SK-N-SH (cell line): ENCODE results near the gene OR51V1. TPM values are rescaled to one million over a fixed set of nuclear protein-coding genes. Genes with fewer than 3 reads are reported as not detected.

Experiments
- CTCF ChIA-PET: fragments of 300-600, 350-600 bp; formaldehyde crosslinking; extraction: SDS; loops from one replicate; lab custom pipeline; 2021; lab: Yijun Ruan, JAX
- POLR2A ChIA-PET: fragments of 350-600 bp; sonication (Branson Sonifier 250); formaldehyde crosslinking; extraction: SDS; loops from one replicate; lab custom pipeline; 2020; ENCODE audit warnings: antibody characterized with exemption, inconsistent platforms; lab: Yijun Ruan, JAX
- DNase-seq: peaks from one replicate; pipeline ENCODE4 v3.0.0; 2012
- H2AFZ ChIP-seq: fragments of 200-600 bp; sonication (generic); 2 replicates; pipeline ENCODE4 v1.8.1; 2016; ENCODE audit warnings: antibody characterized with exemption, mild to moderate bottlenecking, low read depth
- H3F3A ChIP-seq: fragments of 200-600 bp; sonication (generic); replicated peaks from 2 replicates; pipeline ENCODE3; 2016; ENCODE audit warnings: antibody characterized with exemption, mild to moderate bottlenecking; ENCODE audit not compliant: insufficient read depth
- H3K27ac ChIP-seq, 2 experiments: fragments of 200-500 bp in 1 of 2; fragments of 200-600 bp in 1 of 2; sonication (Bioruptor generic) in 1 of 2; sonication (generic), shearing (Covaris generic) in 1 of 2; 2 replicates each; pipeline versions ENCODE4 v1.5.1 to v1.6.1; 2014 to 2016; ENCODE audit warnings: low read depth in 2 of 2, inconsistent platforms in 1 of 2, low read length in 1 of 2, mild to moderate bottlenecking in 1 of 2, mixed read lengths in 1 of 2
- H3K27me3 ChIP-seq: fragments of 200-600 bp; sonication (generic), shearing (Covaris generic); 2 replicates; pipeline ENCODE4 v1.6.1; 2016; ENCODE audit warnings: mixed run types; ENCODE audit not compliant: insufficient read depth
- H3K36me3 ChIP-seq, 2 experiments: fragments of 200-500 bp in 1 of 2; fragments of 200-600 bp in 1 of 2; sonication (Bioruptor generic) in 1 of 2; sonication (generic) in 1 of 2; replicated peaks in 1 of 2; 2 replicates each; pipeline versions ENCODE3 to v1.5.1; 2014 to 2016; ENCODE audit warnings: low read length in 1 of 2, mild to moderate bottlenecking in 1 of 2; ENCODE audit not compliant: insufficient read depth in 2 of 2, control insufficient read depth in 1 of 2
- H3K4me1 ChIP-seq, 2 experiments: fragments of 200-500 bp in 1 of 2; fragments of 200-600 bp in 1 of 2; sonication (Bioruptor generic) in 1 of 2; sonication (generic), shearing (Covaris generic) in 1 of 2; 2 replicates each; pipeline versions ENCODE4 v1.5.1 to v1.6.1; 2014 to 2016; ENCODE audit warnings: low read depth in 1 of 2, low read length in 1 of 2, mixed run types in 1 of 2; ENCODE audit not compliant: insufficient read depth in 2 of 2, control insufficient read depth in 1 of 2
- H3K4me2 ChIP-seq: fragments of 200-600 bp; sonication (generic), shearing (Covaris generic); 2 replicates; pipeline ENCODE4 v1.6.1; 2017; ENCODE audit warnings: mixed run types
- H3K4me3 ChIP-seq, 2 experiments: fragments of 200-500 bp in 1 of 2; fragments of 200-600 bp in 1 of 2; sonication (Bioruptor generic) in 1 of 2; sonication (generic), shearing (Covaris generic) in 1 of 2; 2 replicates each; pipeline versions ENCODE4 v1.5.1 to v1.8.1; 2014 to 2016; ENCODE audit warnings: low read depth in 2 of 2, inconsistent platforms in 1 of 2, low read length in 1 of 2, mild to moderate bottlenecking in 1 of 2, mixed read lengths in 1 of 2, moderate library complexity in 1 of 2
- H3K79me2 ChIP-seq: fragments of 200-600 bp; sonication (generic); 2 replicates; pipeline ENCODE4 v1.8.1; 2017; ENCODE audit warnings: mild to moderate bottlenecking; ENCODE audit not compliant: insufficient read depth
- H3K9ac ChIP-seq: fragments of 200-600 bp; sonication (generic); 2 replicates; pipeline ENCODE4 v1.6.1; 2017; ENCODE audit warnings: mixed run types
- H3K9me2 ChIP-seq: fragments of 200-600 bp; sonication (generic); 2 replicates; pipeline ENCODE4 v1.6.1; 2017; ENCODE audit warnings: mixed run types
- H3K9me3 ChIP-seq: fragments of 200-600 bp; sonication (generic); 2 replicates; pipeline ENCODE4 v1.6.1; 2017; ENCODE audit warnings: mixed run types, mild to moderate bottlenecking, moderate library complexity
- H4K20me1 ChIP-seq: fragments of 200-600 bp; sonication (generic); 2 replicates; pipeline ENCODE4 v1.6.1; 2017; ENCODE audit warnings: mild to moderate bottlenecking, mixed run types; ENCODE audit not compliant: insufficient read depth
- CHD2 ChIP-seq: fragments of 150-350 bp; IDR thresholded peaks from 2 replicates; pipeline ENCODE4 v1.6.1; 2018; ENCODE audit warnings: low read length; ENCODE audit not compliant: partially characterized antibody
- ELF1 ChIP-seq: IDR thresholded peaks from 2 replicates; pipeline ENCODE4 v1.4.0; 2012
- FOSL2 ChIP-seq: IDR thresholded peaks from 2 replicates; pipeline ENCODE4 v1.4.0; 2012; ENCODE audit warnings: low read depth, mild to moderate bottlenecking, moderate library complexity, borderline replicate concordance
- FOXJ3 ChIP-seq: sonication (generic); formaldehyde crosslinking; IDR thresholded peaks from 2 replicates; pipeline ENCODE4 v1.5.1; 2020; ENCODE audit warnings: mild to moderate bottlenecking, missing genetic modification reagents
- FOXM1 ChIP-seq: IDR thresholded peaks from 2 replicates; pipeline ENCODE4 v1.4.0; 2012; ENCODE audit warnings: low read depth, mild to moderate bottlenecking
- GATA2 ChIP-seq: sonication (generic); formaldehyde crosslinking; IDR thresholded peaks from 2 replicates; pipeline ENCODE4 v1.5.0; 2020; ENCODE audit warnings: mild to moderate bottlenecking, missing genetic modification reagents
- JUND ChIP-seq: IDR thresholded peaks from 2 replicates; pipeline ENCODE4 v1.4.0; 2012
- MAX ChIP-seq: IDR thresholded peaks from 2 replicates; pipeline ENCODE4 v1.4.0; 2012; ENCODE audit warnings: low read depth
- MEF2A ChIP-seq: IDR thresholded peaks from 2 replicates; pipeline ENCODE4 v1.4.0; 2012; ENCODE audit warnings: low read depth, borderline replicate concordance
- NFIC ChIP-seq: IDR thresholded peaks from 2 replicates; pipeline ENCODE4 v1.4.0; 2012; ENCODE audit warnings: borderline replicate concordance
- POLR2AphosphoS5 ChIP-seq: IDR thresholded peaks from 2 replicates; pipeline ENCODE4 v1.6.1; 2012; ENCODE audit warnings: low read depth, low read length
- RCOR1 ChIP-seq: fragments of 150-350 bp; IDR thresholded peaks from 2 replicates; pipeline ENCODE4 v1.6.1; 2017; ENCODE audit warnings: antibody characterized with exemption, low read length
- REST ChIP-seq: IDR thresholded peaks from 2 replicates; pipeline ENCODE4 v1.6.1; 2012; ENCODE audit warnings: mild to moderate bottlenecking, low read depth, low read length, moderate library complexity
- SIN3A ChIP-seq: IDR thresholded peaks from 2 replicates; pipeline ENCODE4 v1.6.1; 2012; ENCODE audit warnings: low read depth, mild to moderate bottlenecking, low read length, moderate library complexity, borderline replicate concordance
- TAF1 ChIP-seq: IDR thresholded peaks from 2 replicates; pipeline ENCODE4 v1.6.1; 2012; ENCODE audit warnings: low read depth, mild to moderate bottlenecking, low read length, moderate library complexity, borderline replicate concordance
- TCF12 ChIP-seq: IDR thresholded peaks from 2 replicates; pipeline ENCODE4 v1.4.0; 2012
- TEAD4 ChIP-seq: IDR thresholded peaks from 2 replicates; pipeline ENCODE4 v1.4.0; 2012; ENCODE audit warnings: mild to moderate bottlenecking, borderline replicate concordance; ENCODE audit not compliant: insufficient read depth
- WGBS: methylation state at CpG from one replicate; pipeline ENCODE4 v1.1.6; 2017; ENCODE audit warnings: low lambda C conversion rate; 5-methylcytosine and 5-hydroxymethylcytosine counted together
- polyA plus RNA-seq, 3 experiments: library from polyadenylated mRNA; depleted of rRNA; stranded (reverse); fragments of >200 nt; gene quantifications; 2 replicates each; pipeline ENCODE4 v1.2.3, GENCODE V29; 2012
- TF ChIP-seq, protein P1 (sequence below): IDR thresholded peaks from 2 replicates; pipeline ENCODE4 v1.4.0; 2012; ENCODE audit warnings: low read depth, borderline replicate concordance
- TF ChIP-seq, protein P2 (sequence below): fragments of 150-350 bp; IDR thresholded peaks from 2 replicates; pipeline ENCODE4 v1.6.1; 2017; ENCODE audit warnings: antibody characterized with exemption, low read length, low read depth, borderline replicate concordance

The OR51V1 gene
- polyA plus RNA-seq, 1 of the 3 experiments (the other 2 are of a cell fraction) = not detected

DNA sequence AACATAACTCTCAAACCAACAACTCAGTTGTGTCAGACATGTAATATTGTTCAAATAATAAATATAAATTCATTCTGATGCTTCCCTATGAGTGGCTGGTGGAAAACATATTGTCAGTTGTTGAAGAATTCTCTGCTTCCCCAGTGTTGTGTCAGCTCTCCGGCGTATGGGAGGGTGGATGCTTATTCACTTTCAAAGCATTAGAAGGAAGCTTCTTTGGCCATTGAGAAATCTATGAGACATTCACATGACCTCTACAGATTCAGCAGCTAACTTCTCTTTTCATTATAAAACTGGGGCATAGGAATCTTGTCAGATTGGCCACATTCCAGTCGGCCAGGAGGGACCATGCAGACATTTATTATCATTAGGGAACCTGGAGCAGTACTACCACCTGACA lies 2.9 kb downstream of the OR51V1 start (continued):
- TF ChIP-seq REST (no peak), MAX (no peak), JUND (no peak), NFIC (no peak)

DNA sequence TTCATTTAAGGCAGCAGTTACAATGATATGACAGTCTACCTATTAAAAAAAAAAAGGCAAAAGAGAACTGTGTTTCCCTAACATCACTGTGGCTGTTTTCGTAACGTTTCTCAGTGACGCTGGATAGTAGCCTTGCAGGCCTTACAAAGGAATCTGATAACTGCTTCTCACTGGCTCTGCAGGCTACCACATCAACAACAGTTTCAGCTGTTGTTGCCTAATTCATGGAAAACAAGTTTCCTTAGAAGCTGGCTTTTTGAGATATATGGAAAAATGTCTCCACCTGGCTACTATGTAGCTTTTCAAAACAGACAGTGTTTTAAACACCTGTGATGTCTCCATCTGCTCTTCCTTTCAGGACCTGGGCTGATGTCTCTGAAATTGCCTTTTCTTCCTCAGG lies 3.8 kb downstream of the OR51V1 start:
- ChIA-PET CTCF (no interaction called here), POLR2A (no interaction called here)
- H3K27ac ChIP-seq = no peak overlapping the region

DNA sequence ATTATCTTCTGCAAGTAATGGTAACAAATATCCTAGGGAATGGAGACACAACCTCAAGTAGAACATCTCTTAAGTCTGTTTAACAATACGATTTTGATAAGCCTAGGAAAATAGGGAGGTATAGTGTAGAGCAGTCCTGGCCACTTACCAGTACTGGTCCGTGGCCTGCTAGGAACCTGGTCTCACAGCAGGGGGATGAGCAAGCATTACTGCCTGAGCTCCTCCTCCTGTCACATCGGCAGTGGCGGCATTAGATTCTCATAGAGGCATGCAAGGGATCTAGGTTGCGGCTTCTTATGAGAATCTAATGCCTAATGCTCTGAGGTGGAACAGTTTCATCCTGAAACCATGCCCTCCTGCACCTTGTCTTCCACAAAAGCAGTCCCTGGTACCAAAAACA lies 4.4 kb downstream of the OR51V1 start:
- Histone ChIP-seq H3K27me3 (peaks cover 6% of the 10 kb centered on the region; the same call in 1 of the 2 replicates), H3F3A (no peaks in the 10 kb centered on the region), H3K27ac (no peak overlapping the region), H3K79me2 (no peaks in the 10 kb centered on the region), H3K36me3 (no peaks in the 10 kb centered on the region), H3K9me2 (no peaks in the 10 kb centered on the region), H3K4me3 (no peak overlapping the region), H3K4me2 (no peak overlapping the region), H3K9me3 (no peaks in the 10 kb centered on the region), H2AFZ (no peak overlapping the region), H4K20me1 (no peaks in the 10 kb centered on the region), H3K9ac (no peak overlapping the region), H3K4me1 (no peaks in the 10 kb centered on the region)
- 6% methylated on average over 4 of the region's 5 CpGs for WGBS
- ChIA-PET CTCF (no interaction called here), POLR2A (no interaction called here)
- TF ChIP-seq MEF2A (no peak), FOSL2 (no peak), ELF1 (no peak), TCF12 (no peak), CHD2 (no peak), SIN3A (no peak), TAF1 (no peak), POLR2AphosphoS5 (no peak), FOXM1 (no peak), FOXJ3 (CRISPR knock-in tag) (no peak), TEAD4 (no peak), GATA2 (CRISPR knock-in tag) (no peak), RCOR1 (no peak)
- TF ChIP-seq, protein P1, sequence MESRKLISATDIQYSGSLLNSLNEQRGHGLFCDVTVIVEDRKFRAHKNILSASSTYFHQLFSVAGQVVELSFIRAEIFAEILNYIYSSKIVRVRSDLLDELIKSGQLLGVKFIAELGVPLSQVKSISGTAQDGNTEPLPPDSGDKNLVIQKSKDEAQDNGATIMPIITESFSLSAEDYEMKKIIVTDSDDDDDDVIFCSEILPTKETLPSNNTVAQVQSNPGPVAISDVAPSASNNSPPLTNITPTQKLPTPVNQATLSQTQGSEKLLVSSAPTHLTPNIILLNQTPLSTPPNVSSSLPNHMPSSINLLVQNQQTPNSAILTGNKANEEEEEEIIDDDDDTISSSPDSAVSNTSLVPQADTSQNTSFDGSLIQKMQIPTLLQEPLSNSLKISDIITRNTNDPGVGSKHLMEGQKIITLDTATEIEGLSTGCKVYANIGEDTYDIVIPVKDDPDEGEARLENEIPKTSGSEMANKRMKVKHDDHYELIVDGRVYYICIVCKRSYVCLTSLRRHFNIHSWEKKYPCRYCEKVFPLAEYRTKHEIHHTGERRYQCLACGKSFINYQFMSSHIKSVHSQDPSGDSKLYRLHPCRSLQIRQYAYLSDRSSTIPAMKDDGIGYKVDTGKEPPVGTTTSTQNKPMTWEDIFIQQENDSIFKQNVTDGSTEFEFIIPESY = no peak
- TF ChIP-seq, protein P2, sequence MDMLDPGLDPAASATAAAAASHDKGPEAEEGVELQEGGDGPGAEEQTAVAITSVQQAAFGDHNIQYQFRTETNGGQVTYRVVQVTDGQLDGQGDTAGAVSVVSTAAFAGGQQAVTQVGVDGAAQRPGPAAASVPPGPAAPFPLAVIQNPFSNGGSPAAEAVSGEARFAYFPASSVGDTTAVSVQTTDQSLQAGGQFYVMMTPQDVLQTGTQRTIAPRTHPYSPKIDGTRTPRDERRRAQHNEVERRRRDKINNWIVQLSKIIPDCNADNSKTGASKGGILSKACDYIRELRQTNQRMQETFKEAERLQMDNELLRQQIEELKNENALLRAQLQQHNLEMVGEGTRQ = no peak
- DNase-seq = no peak

More for the DNA sequence above, 3.8 kb downstream of the OR51V1 start:
- Histone ChIP-seq H3K36me3 (no peaks in the 10 kb centered on the region), H3K9ac (no peak overlapping the region), H3K4me1 (no peaks in the 10 kb centered on the region), H3F3A (no peaks in the 10 kb centered on the region), H2AFZ (no peak overlapping the region), H3K4me2 (no peak overlapping the region), H4K20me1 (no peaks in the 10 kb centered on the region), H3K9me3 (no peaks in the 10 kb centered on the region), H3K4me3 (no peak overlapping the region), H3K79me2 (no peaks in the 10 kb centered on the region), H3K9me2 (no peaks in the 10 kb centered on the region), H3K27me3 (peaks cover 6% of the 10 kb centered on the region; the same call in 1 of the 2 replicates)
- no peak for DNase-seq
- WGBS = 19% methylated on average over 3 of the region's 3 CpGs
- no peak for TF ChIP-seq ELF1
